HG02678 (cell line): ENCODE measurements around the gene PLA2G6.
A peak's percentile ranks its signal among the peaks of the same experiment; 100 is the strongest.

Experiments used
- ATAC-seq: cut with Tn5 transposase; IDR thresholded peaks from one replicate; pipeline ENCODE4 v1.9.1; 2021; ENCODE audit warnings: mild to moderate bottlenecking, moderate library complexity; ENCODE audit not compliant: unreplicated experiment

Gene PLA2G6

GRCh38 chr22:38181453-38182200 is at the start of gene PLA2G6:
Gene PLA2G6, minus strand, starts transcription at chr22:38181830. Its CDS starts 12,404 bp downstream, at chr22:38169426.
- ATAC-seq: peak; percentile 88

- ATAC-seq: no peak
Measured at GRCh38 chr22:38230916-38231315, 49.3 kb upstream of the PLA2G6 start.

- ATAC-seq: no peak
Measured at GRCh38 chr22:38230108-38230825, 48.6 kb upstream of the PLA2G6 start.

GRCh38 chr22:38228873-38229740 is 47.5 kb upstream of the PLA2G6 start:
- no peak for ATAC-seq

- ATAC-seq: no peak
Measured at GRCh38 chr22:38228326-38228872, 46.8 kb upstream of the PLA2G6 start.

- ATAC-seq: no peak
Measured at GRCh38 chr22:38226853-38227649, 45.4 kb upstream of the PLA2G6 start.

- ATAC-seq: no peak
Measured at GRCh38 chr22:38223289-38223960, 41.8 kb upstream of the PLA2G6 start.

- ATAC-seq: no peak
Measured at GRCh38 chr22:38222797-38223119, 41.1 kb upstream of the PLA2G6 start.

GRCh38 chr22:38221908-38222796 is 40.5 kb upstream of the PLA2G6 start:
- no peak for ATAC-seq

GRCh38 chr22:38221407-38221806 is 39.8 kb upstream of the PLA2G6 start:
- ATAC-seq: no peak

GRCh38 chr22:38220653-38221386 is 39.2 kb upstream of the PLA2G6 start:
- ATAC-seq: no peak

- ATAC-seq: no peak
Measured at GRCh38 chr22:38220163-38220562, 38.5 kb upstream of the PLA2G6 start.

GRCh38 chr22:38219632-38220031 is 38.0 kb upstream of the PLA2G6 start:
- ATAC-seq: no peak

- ATAC-seq: no peak
Measured at GRCh38 chr22:38218661-38219622, 37.3 kb upstream of the PLA2G6 start.

GRCh38 chr22:38215156-38216038 is 33.8 kb upstream of the PLA2G6 start:
- ATAC-seq: no peak
